GM21515 (cell line): ENCODE data around the gene CBLL1.

Experiments used
- ATAC-seq: cut with Tn5 transposase; IDR thresholded peaks from one replicate; pipeline ENCODE4 v1.9.1; 2021; ENCODE audit not compliant: unreplicated experiment

Gene CBLL1

DNA sequence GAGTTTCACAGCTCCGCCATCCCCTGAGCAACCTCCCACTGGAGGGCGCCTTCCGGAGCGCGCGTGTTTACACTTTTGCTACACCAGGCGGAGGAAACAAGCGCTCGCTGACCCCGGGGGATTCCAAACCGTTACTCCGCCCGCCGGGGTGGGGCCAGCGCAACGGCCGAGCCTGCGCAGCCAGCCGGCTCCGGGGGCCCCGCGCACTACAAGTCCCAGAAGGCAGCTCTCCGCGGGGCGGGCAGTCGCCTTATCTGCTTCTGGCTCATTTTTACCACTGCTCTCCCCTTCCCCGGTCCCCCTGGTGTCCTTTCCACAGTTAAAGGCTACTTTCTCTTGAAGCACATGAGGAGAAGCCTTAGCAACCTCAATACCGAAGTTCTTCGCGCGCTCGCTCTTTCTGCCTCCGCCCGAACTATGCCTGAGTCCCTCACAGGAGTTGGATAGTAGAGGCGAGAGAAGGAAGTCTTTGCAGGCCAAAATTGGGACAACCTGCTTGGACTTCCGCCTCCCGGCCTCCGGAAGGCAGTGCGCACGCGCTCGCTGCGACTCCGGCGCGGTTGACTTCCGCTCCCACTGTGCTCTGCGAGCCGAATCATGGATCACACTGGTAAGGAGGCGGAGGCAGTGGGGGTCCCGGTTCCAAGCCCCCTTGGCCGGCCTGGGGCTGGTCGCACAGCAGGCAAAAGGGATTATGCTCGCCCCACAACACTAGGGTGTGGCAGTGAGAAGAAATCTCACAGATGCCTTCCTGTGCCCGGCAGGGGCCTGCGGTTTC lies at the start of gene CBLL1:
Gene CBLL1 (plus strand): TSS at position 576 of the 778 bp plus-strand sequence. CDS start 22 bp downstream, at position 598.
- ATAC-seq: peak; percentile 91

- ATAC-seq: no peak
Measured at GRCh38 chr7:107694386-107694785, 49.6 kb upstream of the CBLL1 start.

DNA sequence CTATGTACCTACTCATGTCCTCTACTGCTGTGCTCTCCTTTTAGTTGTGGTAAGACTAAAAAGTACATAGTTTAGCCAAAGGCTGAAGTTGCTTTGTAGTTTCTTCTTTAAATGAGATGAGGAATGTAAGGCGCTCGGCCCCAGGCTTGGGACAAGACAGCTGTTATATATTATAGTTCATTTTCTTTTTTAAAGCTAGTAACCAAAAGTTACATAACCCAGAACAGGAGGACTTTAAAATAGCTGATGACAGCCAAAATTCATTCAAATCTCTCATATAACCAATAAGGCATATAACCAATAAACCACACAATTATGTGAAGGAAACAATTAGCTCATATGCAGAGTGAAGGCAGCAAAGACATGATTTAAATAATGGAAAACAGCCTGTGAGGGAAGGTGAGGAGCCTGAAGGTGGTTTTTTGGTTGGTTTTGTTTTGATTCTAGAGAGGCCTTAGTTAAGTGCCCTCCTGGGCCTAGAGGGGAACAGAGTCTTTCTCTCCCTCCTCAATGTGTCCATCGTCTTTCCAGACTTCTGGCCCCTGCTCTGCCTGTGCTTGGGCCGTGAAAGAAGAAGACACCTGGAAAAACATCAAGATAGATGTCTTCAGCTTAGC lies 47.5 kb upstream of the CBLL1 start:
- ATAC-seq: no peak

DNA sequence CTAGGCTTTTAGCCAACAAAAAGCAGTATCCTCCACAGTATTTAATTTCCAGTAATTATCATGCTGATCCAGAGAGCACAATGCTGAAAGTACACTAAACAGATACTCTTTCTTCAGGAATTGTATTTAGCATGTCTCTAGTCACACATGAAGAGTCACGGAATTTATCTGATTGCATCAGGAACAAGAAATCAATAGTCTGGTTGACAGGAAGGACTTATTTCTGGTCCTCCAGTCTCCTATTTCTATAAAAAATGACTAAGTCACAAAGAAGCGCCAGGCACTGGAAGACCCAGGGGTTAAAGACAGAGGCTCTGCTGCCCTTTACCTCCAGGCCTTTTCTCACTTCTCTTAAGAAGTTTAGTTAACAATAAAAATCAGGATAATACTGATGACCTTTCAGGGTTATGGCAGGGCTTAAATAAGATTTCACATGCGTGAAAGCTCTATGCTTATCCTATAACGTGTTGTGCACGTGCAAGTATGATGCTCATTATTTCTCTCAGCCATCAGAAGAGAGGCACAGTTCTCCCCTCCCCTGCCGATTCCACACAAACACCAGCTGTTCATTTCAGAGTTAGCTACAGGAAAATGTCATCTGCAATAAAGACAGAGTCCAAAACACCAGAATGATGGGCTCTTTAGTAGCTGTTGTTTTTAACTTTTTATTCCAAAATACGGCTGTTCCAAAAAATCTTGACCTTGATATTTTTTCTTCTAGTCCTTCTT lies 46.5 kb upstream of the CBLL1 start:
- ATAC-seq: no peak

- no peak for ATAC-seq
Measured at GRCh38 chr7:107700570-107700969, 43.4 kb upstream of the CBLL1 start.

GRCh38 chr7:107701191-107701590 lies 42.8 kb upstream of the CBLL1 start:
- no peak for ATAC-seq

DNA sequence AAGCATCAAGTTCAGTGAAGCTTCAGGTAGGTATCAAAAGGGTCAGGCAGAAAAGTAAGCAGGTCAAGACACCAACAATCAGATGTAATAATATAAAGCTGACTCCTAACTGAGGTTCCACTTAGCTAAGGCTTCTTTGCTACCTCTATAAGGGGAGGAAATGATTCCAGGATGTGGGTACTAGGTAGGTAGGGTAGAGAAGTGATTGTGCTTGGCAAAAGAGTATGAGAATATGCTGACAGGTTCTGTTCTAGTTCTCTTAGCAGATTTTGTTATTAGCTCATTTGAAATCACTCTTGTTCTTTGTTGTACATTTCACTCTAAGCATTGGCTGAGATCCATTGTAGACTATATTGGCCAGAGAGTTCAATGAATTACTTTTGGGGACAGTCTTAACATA lies 40.7 kb upstream of the CBLL1 start:
- ATAC-seq: no peak

GRCh38 chr7:107703872-107704271 lies 40.1 kb upstream of the CBLL1 start:
- ATAC-seq: no peak

DNA sequence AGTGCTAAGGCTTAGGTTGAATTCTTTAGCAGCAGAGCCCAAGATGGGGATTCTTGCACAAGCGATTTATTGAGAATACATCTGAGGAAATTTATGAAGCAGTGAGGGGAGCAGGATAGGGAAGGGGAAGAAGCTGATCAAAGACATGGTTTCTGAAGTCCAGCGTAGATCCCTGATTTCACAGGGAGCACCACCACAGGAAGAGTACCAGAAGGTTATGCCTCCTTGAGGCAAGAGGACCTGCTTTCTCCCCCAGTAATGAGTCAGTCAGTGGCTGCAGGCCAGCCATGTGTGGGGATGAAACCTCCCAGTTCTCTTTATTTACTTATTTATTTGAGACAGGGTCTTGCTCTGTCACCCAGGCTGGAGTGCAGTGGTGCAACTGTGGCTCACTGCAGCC lies 35.0 kb upstream of the CBLL1 start:
- ATAC-seq: no peak

DNA sequence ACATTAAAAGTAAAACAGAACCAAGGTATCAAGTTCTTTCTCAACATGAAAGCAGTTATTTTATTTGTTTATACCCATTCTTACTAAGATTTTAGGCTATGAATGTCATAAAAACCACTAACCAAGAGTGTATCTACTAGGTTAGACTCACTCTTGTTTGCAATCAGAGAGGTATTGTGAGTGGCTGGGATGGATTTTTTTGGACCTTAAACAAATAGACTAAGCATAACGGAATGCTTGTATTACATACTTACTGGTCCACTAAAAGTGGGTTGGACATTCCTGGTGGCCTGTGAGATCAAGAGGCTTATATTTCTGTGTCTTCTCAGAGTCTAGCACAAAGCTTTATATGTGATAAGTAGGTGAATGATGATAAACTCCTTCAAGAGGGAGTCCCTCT lies 32.6 kb upstream of the CBLL1 start:
- ATAC-seq: no peak

DNA sequence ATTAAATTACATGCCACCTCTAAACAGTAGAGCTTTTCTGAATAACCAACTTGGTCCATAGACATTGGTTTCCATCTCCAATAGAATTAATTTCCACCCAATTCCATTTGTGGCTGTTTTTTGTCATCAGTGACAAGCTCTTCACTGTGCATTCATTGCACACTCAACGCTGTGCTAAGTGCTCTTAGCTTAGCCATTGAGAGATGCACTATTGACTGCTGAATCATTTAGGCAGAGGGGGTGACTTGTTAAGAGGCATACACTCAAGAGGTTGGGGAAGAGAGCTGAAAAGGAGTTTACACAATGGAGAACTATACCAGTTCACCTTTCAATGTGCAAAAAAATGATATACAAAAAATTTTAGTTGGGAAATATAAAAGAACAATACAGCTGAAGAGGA lies 31.9 kb upstream of the CBLL1 start:
- no peak for ATAC-seq

DNA sequence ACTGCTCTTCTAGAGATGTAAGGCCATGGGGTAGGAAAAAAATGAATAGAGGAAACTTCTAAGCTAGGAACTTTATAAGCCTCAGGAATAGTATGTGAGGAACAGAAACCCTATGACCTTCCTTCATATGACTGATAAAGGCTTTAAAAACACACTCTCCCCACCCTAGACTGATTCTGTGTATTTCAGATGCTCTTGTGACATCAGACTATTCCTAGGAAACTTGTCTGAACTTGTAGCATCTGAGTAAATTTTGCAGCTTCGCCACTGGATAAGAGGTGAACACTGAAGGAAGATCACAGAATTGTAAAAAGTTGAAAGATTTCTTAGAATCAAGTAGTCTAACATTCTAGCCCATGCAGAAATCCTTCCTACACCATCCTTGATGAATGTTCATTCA lies 31.0 kb upstream of the CBLL1 start:
- no peak for ATAC-seq

DNA sequence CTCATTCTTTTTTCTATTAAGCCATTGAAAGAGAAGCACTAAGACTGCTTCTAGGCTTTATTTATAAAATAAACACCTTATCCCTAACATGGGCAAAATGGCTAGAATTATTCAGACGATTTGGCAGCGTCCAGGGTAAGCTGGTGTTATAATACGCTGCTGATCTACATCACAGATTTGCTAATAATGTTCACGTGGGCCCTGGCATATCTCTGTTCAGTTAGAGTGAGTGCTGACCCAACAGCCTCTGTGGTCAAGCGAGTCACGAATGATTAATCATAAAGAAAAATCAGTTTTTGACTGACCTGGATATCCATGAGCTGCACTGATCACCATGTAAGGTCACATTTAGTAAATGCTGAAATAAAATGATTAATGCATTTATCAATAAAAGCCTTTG lies 28.4 kb upstream of the CBLL1 start:
- ATAC-seq: no peak

- no peak for ATAC-seq
Measured at GRCh38 chr7:107718456-107719193, 25.3 kb upstream of the CBLL1 start.

DNA sequence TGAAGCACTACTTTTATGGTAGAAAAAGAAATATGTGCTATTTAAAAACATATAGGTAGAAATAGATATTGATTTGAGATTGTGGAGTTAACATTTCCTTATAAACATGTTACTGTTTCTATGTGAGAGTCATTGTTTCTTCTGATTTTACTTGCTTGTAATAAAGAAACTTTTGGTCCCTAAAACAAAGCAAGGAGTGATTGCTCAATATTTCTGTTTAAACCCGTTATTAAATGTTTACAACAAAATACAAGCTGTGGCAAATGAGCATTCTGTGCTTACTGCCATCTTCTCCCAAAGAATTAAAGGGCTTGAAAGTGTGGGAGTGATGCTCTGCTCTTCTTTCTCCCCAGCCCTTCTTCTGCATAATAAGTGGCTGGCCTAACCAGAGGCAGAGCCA lies 22.7 kb upstream of the CBLL1 start:
- no peak for ATAC-seq

DNA sequence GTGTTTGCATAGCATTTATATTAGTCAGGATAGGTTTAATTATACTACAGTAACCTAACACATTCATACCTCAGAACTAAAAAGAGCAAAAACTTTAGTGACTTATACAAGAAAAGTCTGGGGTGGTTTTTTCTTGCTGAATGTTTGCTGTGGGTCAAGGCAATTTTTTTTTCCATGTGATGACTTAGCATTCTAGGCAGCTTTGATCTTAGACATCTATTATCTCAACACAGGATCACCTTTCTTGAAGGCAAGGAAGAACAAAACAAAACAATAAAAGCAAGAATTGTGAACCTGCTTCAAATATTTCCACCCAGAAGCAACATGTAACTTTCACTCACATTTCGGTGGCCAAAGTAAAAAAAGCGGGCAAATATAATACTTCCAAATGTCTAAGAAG lies 20.7 kb upstream of the CBLL1 start:
- ATAC-seq: no peak

DNA sequence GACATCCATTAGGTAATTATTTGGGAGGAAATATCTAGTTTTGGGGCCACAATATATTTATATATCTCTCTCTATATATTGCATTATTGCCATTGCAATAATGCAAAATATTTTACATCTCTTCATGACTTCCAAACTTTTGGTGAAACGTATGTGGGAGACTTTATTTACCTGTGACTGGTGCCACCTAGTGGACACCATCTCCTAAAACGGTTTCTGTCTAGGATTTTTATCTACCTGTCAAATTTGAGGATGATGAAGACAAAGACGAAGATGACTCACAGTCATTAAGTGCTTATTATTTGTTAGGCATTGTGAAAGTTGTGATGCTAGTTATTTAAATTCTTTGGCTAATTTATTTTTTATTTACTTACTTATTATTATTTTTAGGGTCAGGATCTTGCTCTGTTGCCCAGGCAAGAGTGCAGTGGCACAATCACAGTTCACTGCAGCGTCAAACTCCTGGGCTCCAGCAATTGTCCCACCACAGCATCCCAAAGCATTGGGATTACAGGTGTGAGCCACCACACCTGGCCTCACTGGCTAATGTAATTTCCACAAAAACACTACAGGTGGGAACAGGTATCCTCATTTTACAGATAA lies 18.7 kb upstream of the CBLL1 start:
- ATAC-seq: no peak

DNA sequence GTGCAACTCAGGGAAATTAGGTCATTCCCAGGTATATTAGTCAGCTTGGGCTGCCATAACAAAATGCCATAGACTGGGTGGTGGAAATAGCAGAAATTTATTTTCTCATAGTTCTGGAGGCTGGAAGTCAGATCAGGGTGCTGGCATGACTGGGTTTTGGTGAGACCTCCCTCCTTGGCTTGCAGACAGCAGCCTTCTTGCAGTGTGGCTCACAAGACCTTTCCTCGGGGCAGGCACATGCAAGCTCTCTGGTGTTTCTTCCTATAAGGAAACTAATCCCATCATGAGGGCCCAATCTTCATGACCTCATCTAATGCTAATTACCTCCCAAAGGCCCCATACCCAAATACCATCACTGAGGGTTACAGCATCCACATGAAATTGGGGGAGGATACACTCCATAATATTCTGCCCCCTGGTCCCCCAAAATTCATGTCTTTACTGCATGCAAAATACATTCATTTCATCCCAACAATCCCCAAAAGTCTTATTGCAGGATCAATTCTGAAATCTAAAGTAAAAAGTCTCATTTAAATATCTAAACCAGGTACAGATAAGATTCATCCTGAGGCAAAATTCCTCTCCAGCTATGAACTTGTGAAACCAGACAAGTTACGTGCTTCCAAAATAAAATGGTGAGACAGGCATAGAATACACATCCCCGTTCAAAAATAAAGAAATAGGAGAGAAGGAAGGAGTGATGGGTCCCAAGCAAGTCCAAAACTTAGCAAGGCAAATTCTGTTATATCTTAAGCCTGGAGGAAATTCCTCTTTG lies 17.4 kb upstream of the CBLL1 start:
- no peak for ATAC-seq

DNA sequence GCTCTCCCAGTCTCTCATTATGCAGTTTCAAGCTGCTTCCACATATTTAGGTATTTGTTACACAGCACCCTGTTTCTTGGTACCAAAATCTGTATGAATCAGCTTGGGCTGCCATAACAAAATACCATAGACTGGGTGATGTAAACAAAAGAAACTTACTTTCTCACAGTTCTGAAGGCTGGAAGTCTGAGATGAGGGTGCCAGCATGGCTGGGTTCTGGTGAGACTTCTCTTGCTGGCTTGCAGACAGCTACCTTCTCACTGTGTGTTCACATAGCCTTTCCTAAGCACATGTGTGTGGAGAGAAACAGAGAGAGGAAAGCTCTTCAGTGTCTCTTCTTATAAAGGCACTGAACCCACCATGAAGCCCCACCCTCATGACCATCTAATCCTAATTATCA lies 15.7 kb upstream of the CBLL1 start:
- ATAC-seq: no peak
